H9 (cell line): ENCODE results near the gene CCDC69. TPM values are rescaled to one million over a fixed set of nuclear protein-coding genes. Genes with fewer than 3 reads are reported as not detected.
A peak's percentile ranks its signal among the peaks of the same experiment; 100 is the strongest.

ENCODE experiments used
- DNase-seq: peaks from one replicate; pipeline ENCODE4 v3.0.0-alpha.2; 2017
- H2AFZ ChIP-seq: one replicate; pipeline ENCODE4 v1.6.1; 2013; ENCODE audit warnings: mild to moderate bottlenecking, low read length, control low read depth, moderate library complexity
- H2AK5ac ChIP-seq: 2 replicates; pipeline ENCODE4 v1.6.1; 2013; ENCODE audit warnings: low read length, control low read depth, mixed read lengths; ENCODE audit not compliant: insufficient read length
- H2BK120ac ChIP-seq: one replicate; pipeline ENCODE4 v1.6.1; 2013; ENCODE audit warnings: low read depth, mild to moderate bottlenecking, low read length, control low read depth, inconsistent platforms; ENCODE audit not compliant: poor library complexity, severe bottlenecking
- H2BK12ac ChIP-seq: 2 replicates; pipeline ENCODE4 v1.6.1; 2013; ENCODE audit warnings: low read length, control low read depth, mixed read lengths, low read depth; ENCODE audit not compliant: insufficient read length
- H2BK15ac ChIP-seq: 2 replicates; pipeline ENCODE4 v1.6.1; 2013; ENCODE audit warnings: low read depth, low read length, control low read depth
- H2BK20ac ChIP-seq: one replicate; pipeline ENCODE4 v1.6.1; 2013; ENCODE audit warnings: low read depth, mild to moderate bottlenecking, low read length, control low read depth, inconsistent platforms; ENCODE audit not compliant: poor library complexity, severe bottlenecking
- H2BK5ac ChIP-seq: 2 replicates; pipeline ENCODE4 v1.6.1; 2013; ENCODE audit warnings: low read length, control low read depth, mixed read lengths; ENCODE audit not compliant: insufficient read length
- H3K14ac ChIP-seq: 2 replicates; pipeline ENCODE4 v1.6.1; 2013; ENCODE audit warnings: low read length, control low read depth; ENCODE audit not compliant: insufficient read depth
- H3K18ac ChIP-seq: 2 replicates; pipeline ENCODE4 v1.6.1; 2013; ENCODE audit warnings: low read depth, mild to moderate bottlenecking, mixed read lengths, low read length, control low read depth; ENCODE audit not compliant: insufficient read length
- H3K23ac ChIP-seq: 2 replicates; pipeline ENCODE4 v1.6.1; 2013; ENCODE audit warnings: low read length, control low read depth, mixed read lengths, low read depth; ENCODE audit not compliant: insufficient read length
- H3K23me2 ChIP-seq: 2 replicates; pipeline ENCODE4 v1.6.1; 2013; ENCODE audit warnings: low read depth, mild to moderate bottlenecking, mixed read lengths, low read length, control low read depth; ENCODE audit not compliant: insufficient read length, poor library complexity, severe bottlenecking
- H3K27ac ChIP-seq: 2 replicates; pipeline ENCODE4 v1.5.1; 2013; ENCODE audit warnings: low read length, control low read depth, mixed read lengths, low read depth; ENCODE audit not compliant: insufficient read length
- H3K27me3 ChIP-seq: 2 replicates; pipeline ENCODE4 v1.6.1; 2013; ENCODE audit warnings: low read length, control low read depth, inconsistent platforms; ENCODE audit not compliant: insufficient read depth
- H3K4ac ChIP-seq: 2 replicates; pipeline ENCODE4 v1.6.1; 2013; ENCODE audit warnings: low read depth, mild to moderate bottlenecking, control low read depth, inconsistent platforms, low read length, moderate library complexity
- H3K4me1 ChIP-seq: 2 replicates; pipeline ENCODE4 v1.6.1; 2013; ENCODE audit warnings: low read length, control low read depth, inconsistent platforms; ENCODE audit not compliant: insufficient read depth
- H3K4me2 ChIP-seq: 2 replicates; pipeline ENCODE4 v1.6.1; 2013; ENCODE audit warnings: low read length, control low read depth, mixed read lengths; ENCODE audit not compliant: insufficient read length, insufficient read depth
- H3K56ac ChIP-seq: 2 replicates; pipeline ENCODE4 v1.6.1; 2013; ENCODE audit warnings: low read depth, mild to moderate bottlenecking, mixed read lengths, low read length, control low read depth; ENCODE audit not compliant: insufficient read length
- H3K79me1 ChIP-seq: 2 replicates; pipeline ENCODE4 v1.6.1; 2013; ENCODE audit warnings: low read depth, mild to moderate bottlenecking, moderate library complexity, low read length, control low read depth, inconsistent platforms; ENCODE audit not compliant: insufficient read depth, poor library complexity, severe bottlenecking
- H3K79me2 ChIP-seq: 2 replicates; pipeline ENCODE4 v1.6.1; 2013; ENCODE audit warnings: low read length, control low read depth, inconsistent platforms; ENCODE audit not compliant: insufficient read depth
- H3K9ac ChIP-seq: 2 replicates; pipeline ENCODE4 v1.6.1; 2013; ENCODE audit warnings: low read length, control low read depth, mixed read lengths; ENCODE audit not compliant: insufficient read length; ENCODE audit errors: extremely low read depth
- H3K9me3 ChIP-seq: one replicate; pipeline ENCODE4 v1.6.1; 2013; ENCODE audit warnings: low read depth, low read length, inconsistent platforms; ENCODE audit not compliant: control insufficient read depth
- H3T11ph ChIP-seq: one replicate; pipeline ENCODE4 v1.6.1; 2013; ENCODE audit warnings: mild to moderate bottlenecking, low read length, control low read depth, inconsistent platforms
- H4K20me1 ChIP-seq: one replicate; pipeline ENCODE4 v1.6.1; 2013; ENCODE audit not compliant: control insufficient read depth, insufficient read length, insufficient read depth
- H4K5ac ChIP-seq: 2 replicates; pipeline ENCODE4 v1.6.1; 2013; ENCODE audit warnings: low read depth, mild to moderate bottlenecking, mixed read lengths, low read length, control low read depth; ENCODE audit not compliant: insufficient read length
- H4K8ac ChIP-seq: replicated peaks from 2 replicates; pipeline ENCODE4 v1.6.1; 2013; ENCODE audit warnings: low read length, control low read depth, mixed read lengths, low read depth; ENCODE audit not compliant: insufficient read length
- H4K91ac ChIP-seq: 2 replicates; pipeline ENCODE4 v1.6.1; 2013; ENCODE audit warnings: low read depth, mild to moderate bottlenecking, moderate library complexity, mixed read lengths, low read length, control low read depth; ENCODE audit not compliant: insufficient read length
- H3K27ac Mint-ChIP-seq, 3 experiments: 2 replicates in 2 of 3; 3 replicates in 1 of 3; pipeline ENCODE4 v1.8.0; 2020 to 2021; ENCODE audit warnings: mixed read lengths in 3 of 3, mild to moderate bottlenecking in 1 of 3, moderate library complexity in 1 of 3
- H3K27me3 Mint-ChIP-seq: 2 replicates; pipeline ENCODE4 v1.8.0; 2021; ENCODE audit warnings: low read depth, mild to moderate bottlenecking, moderate library complexity, mixed read lengths
- H3K36me3 Mint-ChIP-seq, 3 experiments: 2 replicates in 2 of 3; 3 replicates in 1 of 3; pipeline ENCODE4 v1.8.0; 2020 to 2021; ENCODE audit warnings: low read depth in 3 of 3, mixed read lengths in 3 of 3; ENCODE audit not compliant: insufficient read depth in 1 of 3
- H3K4me1 Mint-ChIP-seq, 2 experiments: 2 replicates each; pipeline ENCODE4 v1.8.0; 2020; ENCODE audit warnings: mixed read lengths in 2 of 2
- H3K4me3 Mint-ChIP-seq, 2 experiments: 2 replicates in 1 of 2; 3 replicates in 1 of 2; pipeline ENCODE4 v1.8.0; 2020 to 2021; ENCODE audit warnings: mild to moderate bottlenecking in 2 of 2, mixed read lengths in 2 of 2, moderate library complexity in 1 of 2
- H3K9me3 Mint-ChIP-seq, 2 experiments: 2 replicates in 1 of 2; 3 replicates in 1 of 2; pipeline ENCODE4 v1.8.0; 2020; ENCODE audit warnings: mild to moderate bottlenecking in 2 of 2, mixed read lengths in 2 of 2, moderate library complexity in 1 of 2
- CTCF ChIP-seq: fragments of 200-600 bp; sonication (generic); conservative IDR thresholded peaks from 3 replicates; pipeline ENCODE4 v1.8.0; 2021; ENCODE audit warnings: antibody characterized with exemption, mild to moderate bottlenecking
- WGBS: extraction: QIAGEN DNeasy Blood & Tissue Kit; methylation state at CpG from one replicate; pipeline ENCODE4 v1.1.7; 2013; ENCODE audit warnings: missing lambda C conversion rate, low lambda C conversion rate, mixed read lengths; ENCODE audit not compliant: insufficient read length; ENCODE audit errors: extremely low coverage; 5-methylcytosine and 5-hydroxymethylcytosine counted together
- total RNA-seq: library from RNA; stranded (reverse); gene quantifications from 2 replicates; pipeline ENCODE4 v1.2.1, GENCODE V29; 2021

CCDC69 gene
- total RNA-seq, 1 experiment from 2014 or later: 5.3 TPM

- peaks cover 3% of the 10 kb centered on the region; the same call in 1 of the 2 replicates for H3K4me1 ChIP-seq
- no peak overlapping the region for H3K4me2 ChIP-seq
- H3K14ac ChIP-seq: no peak overlapping the region
- no peak overlapping the region for H2BK20ac ChIP-seq
- peaks cover 6% of the 10 kb centered on the region for H3K23me2 ChIP-seq
- H3K36me3 Mint-ChIP-seq: no peaks in the 10 kb centered on the region; a peak in 2 of 7 replicates
- H4K20me1 ChIP-seq: no peaks in the 10 kb centered on the region
- H3K56ac ChIP-seq: no peak overlapping the region
- H3K79me2 ChIP-seq: no peaks in the 10 kb centered on the region; the same call in 1 of the 2 replicates
- no peak overlapping the region for H2AK5ac ChIP-seq
- no peak overlapping the region for H3K9ac ChIP-seq
- no peaks in the 10 kb centered on the region for H3K27me3 Mint-ChIP-seq
- H4K91ac ChIP-seq: no peak overlapping the region
- no peak overlapping the region for H2BK12ac ChIP-seq
- no peak overlapping the region for H3K4me3 Mint-ChIP-seq
- peaks cover 20 to 27% of the 10 kb centered on the region in 2 experiments for H3K4me1 Mint-ChIP-seq
- no peaks in the 10 kb centered on the region for H3K79me1 ChIP-seq
- H3K18ac ChIP-seq: no peak overlapping the region
- DNase-seq: no peak
- TF ChIP-seq CTCF: no peak
- no peak overlapping the region for H2BK5ac ChIP-seq
- H3K27me3 ChIP-seq: no peaks in the 10 kb centered on the region
- H3K27ac ChIP-seq: no peak overlapping the region
- peak overlapping the region in 1 of 3 experiments; percentile 14; a peak in 2 of 7 replicates for H3K27ac Mint-ChIP-seq
- no peak overlapping the region for H2AFZ ChIP-seq
- no peak overlapping the region for H3K23ac ChIP-seq
- no peak overlapping the region for H3T11ph ChIP-seq
- WGBS: no CpG with 5 or more reads among the region's 7 CpGs
- no peaks in the 10 kb centered on the region for H3K9me3 ChIP-seq
- no peak overlapping the region for H2BK120ac ChIP-seq
- H4K8ac ChIP-seq: no peak overlapping the region
- H3K4ac ChIP-seq: no peak overlapping the region
- H3K9me3 Mint-ChIP-seq: no peaks in the 10 kb centered on the region
- no peak overlapping the region for H2BK15ac ChIP-seq
- no peak overlapping the region for H4K5ac ChIP-seq
These were observed 34.3 kb upstream of the CCDC69 start for GRCh38 chr5:151258201-151258611.
